NCI-H2081 (cell line): ENCODE data around the gene KCTD16.

Experiments used
- DNase-seq, 2 experiments: peaks; one replicate each; lab custom pipeline; 2025; lab: John Stamatoyannopoulos, UW

Gene KCTD16

GRCh38 chr5:144460600-144460999 is 289.9 kb downstream of the KCTD16 start:
- DNase-seq = peak in 1 of 2 experiments; percentile 3

GRCh38 chr5:144462577-144462976 is 291.9 kb downstream of the KCTD16 start:
- no peak for DNase-seq

GRCh38 chr5:144463481-144464223 is 293.0 kb downstream of the KCTD16 start:
- no peak for DNase-seq

GRCh38 chr5:144464306-144464705 is 293.6 kb downstream of the KCTD16 start:
- no peak for DNase-seq

- DNase-seq = no peak
Observed at GRCh38 chr5:144465441-144465840, 294.8 kb downstream of the KCTD16 start.

- DNase-seq = peak; percentile 66 to 83
Observed at GRCh38 chr5:144467792-144468191, 297.1 kb downstream of the KCTD16 start.

- peak; percentile 40 to 82 for DNase-seq
Observed at GRCh38 chr5:144468571-144468970, 297.9 kb downstream of the KCTD16 start.

- no peak for DNase-seq
Observed at GRCh38 chr5:144469106-144469505, 298.4 kb downstream of the KCTD16 start.

- DNase-seq = peak in 1 of 2 experiments; percentile 12
Observed at GRCh38 chr5:144472221-144472620, 301.5 kb downstream of the KCTD16 start.

GRCh38 chr5:144473650-144474049 is 303.0 kb downstream of the KCTD16 start:
- DNase-seq = no peak

GRCh38 chr5:144478565-144478964 is 307.9 kb downstream of the KCTD16 start:
- no peak for DNase-seq

- no peak for DNase-seq
Observed at GRCh38 chr5:144481861-144482260, 311.2 kb downstream of the KCTD16 start.

- no peak for DNase-seq
Observed at GRCh38 chr5:144484124-144484897, 313.6 kb downstream of the KCTD16 start.

- DNase-seq = no peak
Observed at GRCh38 chr5:144485540-144485939, 314.9 kb downstream of the KCTD16 start.

GRCh38 chr5:144487207-144487606 is 316.5 kb downstream of the KCTD16 start:
- no peak for DNase-seq

- DNase-seq = no peak
Observed at GRCh38 chr5:144487761-144488160, 317.1 kb downstream of the KCTD16 start.

GRCh38 chr5:144503123-144503522 is 332.4 kb downstream of the KCTD16 start:
- no peak for DNase-seq

GRCh38 chr5:144504929-144505577 is 334.4 kb downstream of the KCTD16 start:
- peak in 1 of 2 experiments; percentile 5 for DNase-seq

- DNase-seq = no peak
Observed at GRCh38 chr5:144510845-144511579, 340.3 kb downstream of the KCTD16 start.

GRCh38 chr5:144511580-144512072 is 341.0 kb downstream of the KCTD16 start:
- no peak for DNase-seq

- no peak for DNase-seq
Observed at GRCh38 chr5:144522698-144523097, 352.0 kb downstream of the KCTD16 start.

GRCh38 chr5:144525000-144525399 is 354.3 kb downstream of the KCTD16 start:
- DNase-seq = no peak
